MCF 10A (cell line): ENCODE measurements around the gene MAGEC2. TPM values are rescaled to one million over a fixed set of nuclear protein-coding genes. Genes with fewer than 3 reads are reported as not detected.

ENCODE experiments used
- BruUV-seq: library from RNA; stranded (reverse); fragments of 400-500 nt; replicated peaks from 2 replicates; lab custom pipeline; 2021; lab: Mats Ljungman, UMichigan
- CTCF ChIA-PET: fragments of 300-600 bp; sonication (Branson Sonifier 250); formaldehyde crosslinking; extraction: SDS; loops from one replicate; lab custom pipeline; 2021; ENCODE audit warnings: antibody characterized with exemption, inconsistent platforms; lab: Yijun Ruan, JAX
- POLR2A ChIA-PET: fragments of 300-600, 350-650 bp; sonication (Branson Sonifier 250); formaldehyde crosslinking; extraction: SDS; loops from one replicate; lab custom pipeline; 2020; ENCODE audit warnings: antibody characterized with exemption, inconsistent platforms; lab: Yijun Ruan, JAX
- DNase-seq: peaks from one replicate; pipeline ENCODE4 v3.0.0-alpha.2; 2018; ENCODE audit not compliant: unreplicated experiment
- H3K27ac Mint-ChIP-seq: one replicate; pipeline ENCODE4 v1.8.0; 2022; ENCODE audit warnings: mild to moderate bottlenecking, low read depth, mixed read lengths; ENCODE audit not compliant: unreplicated experiment
- H3K27me3 Mint-ChIP-seq: one replicate; pipeline ENCODE4 v1.8.0; 2022; ENCODE audit warnings: mixed read lengths; ENCODE audit not compliant: insufficient read depth, unreplicated experiment
- H3K36me3 Mint-ChIP-seq: one replicate; pipeline ENCODE4 v1.8.0; 2022; ENCODE audit warnings: mild to moderate bottlenecking, moderate library complexity, mixed read lengths; ENCODE audit not compliant: insufficient read depth, unreplicated experiment
- H3K4me1 Mint-ChIP-seq: one replicate; pipeline ENCODE4 v1.8.0; 2022; ENCODE audit warnings: mixed read lengths; ENCODE audit not compliant: insufficient read depth, unreplicated experiment
- H3K4me3 Mint-ChIP-seq: one replicate; pipeline ENCODE4 v1.8.0; 2022; ENCODE audit warnings: mild to moderate bottlenecking, moderate library complexity, mixed read lengths; ENCODE audit not compliant: unreplicated experiment
- H3K9me3 Mint-ChIP-seq: one replicate; pipeline ENCODE4 v1.8.0; 2022; ENCODE audit warnings: mixed read lengths; ENCODE audit not compliant: unreplicated experiment
- CTCF ChIP-seq: fragments of 200-600 bp; IDR thresholded peaks from one replicate; pipeline ENCODE4 v1.8.0; 2022; ENCODE audit warnings: antibody characterized with exemption, mild to moderate bottlenecking; ENCODE audit not compliant: unreplicated experiment
- intact Hi-C: fragments of 100-400 bp; cut with micrococcal nuclease; formaldehyde crosslinking; loops from 2 replicates; pipeline ENCODE4 v1.14.1; 2022
- total RNA-seq: library from RNA; stranded (reverse); gene quantifications from 2 replicates; pipeline ENCODE4 v1.2.3, GENCODE V29; 2022

Gene MAGEC2
- total RNA-seq, 1 experiment from 2014 or later = not detected

- no peaks in the 10 kb centered on the region for H3K27me3 Mint-ChIP-seq
- H3K4me3 Mint-ChIP-seq = no peak overlapping the region
- no TSS peak for BruUV-seq
- H3K9me3 Mint-ChIP-seq = peaks cover under 1% of the 10 kb centered on the region
- ChIA-PET POLR2A (no interaction called here), CTCF (interaction anchor here (0.7 kb wide), 1 partner anchor 1031 kb away, joined by 5 read pairs; no protein-coding TSS in a partner anchor)
- TF ChIP-seq CTCF = no peak
- no peaks in the 10 kb centered on the region for H3K4me1 Mint-ChIP-seq
- intact Hi-C loops = no loop called here
- no peaks in the 10 kb centered on the region for H3K36me3 Mint-ChIP-seq
- no peak overlapping the region for H3K27ac Mint-ChIP-seq
- no peak for DNase-seq
Measured at GRCh38 chrX:142233400-142233799, 28.3 kb upstream of the MAGEC2 start.

GRCh38 chrX:142214081-142214480, 9.0 kb upstream of the MAGEC2 start:
- no peak overlapping the region for H3K4me3 Mint-ChIP-seq
- peak; percentile 34 for DNase-seq
- H3K27ac Mint-ChIP-seq = peak overlapping the region; percentile 60
- ChIA-PET CTCF (interaction anchor here (0.6 to 1.1 kb wide), 2 partner anchors 11 to 1396 kb away, joined by 3 read pairs; no protein-coding TSS in a partner anchor), POLR2A (no interaction called here)
- peaks cover 5% of the 10 kb centered on the region for H3K4me1 Mint-ChIP-seq
- intact Hi-C loops = no loop called here
- no TSS peak for BruUV-seq
- peaks cover 3% of the 10 kb centered on the region for H3K36me3 Mint-ChIP-seq
- TF ChIP-seq CTCF = no peak
- peaks cover 7% of the 10 kb centered on the region for H3K9me3 Mint-ChIP-seq
- H3K27me3 Mint-ChIP-seq = no peaks in the 10 kb centered on the region

GRCh38 chrX:142201113-142201512, 4.0 kb downstream of the MAGEC2 start:
- no peak overlapping the region for H3K27ac Mint-ChIP-seq
- BruUV-seq = no TSS peak
- peaks cover 10% of the 10 kb centered on the region for H3K9me3 Mint-ChIP-seq
- H3K27me3 Mint-ChIP-seq = no peaks in the 10 kb centered on the region
- DNase-seq = peak; percentile 20
- no peak overlapping the region for H3K4me3 Mint-ChIP-seq
- H3K4me1 Mint-ChIP-seq = no peaks in the 10 kb centered on the region
- H3K36me3 Mint-ChIP-seq = no peaks in the 10 kb centered on the region
- no peak for TF ChIP-seq CTCF
- CTCF ChIA-PET = interaction anchor here (0.5 kb wide), 1 partner anchor 39 kb away, joined by 3 read pairs; no protein-coding TSS in a partner anchor
- POLR2A ChIA-PET = no interaction called here
- intact Hi-C loops = no loop called here

- no peak overlapping the region for H3K4me3 Mint-ChIP-seq
- BruUV-seq = no TSS peak
- CTCF ChIA-PET = no interaction called here
- POLR2A ChIA-PET = interaction anchor here (0.7 kb wide), 1 partner anchor 11 kb away, joined by 4 read pairs; no protein-coding TSS in a partner anchor
- intact Hi-C loops = no loop called here
- H3K27me3 Mint-ChIP-seq = no peaks in the 10 kb centered on the region
- no peaks in the 10 kb centered on the region for H3K36me3 Mint-ChIP-seq
- no peak overlapping the region for H3K27ac Mint-ChIP-seq
- peaks cover 8% of the 10 kb centered on the region for H3K9me3 Mint-ChIP-seq
- peaks cover 6% of the 10 kb centered on the region for H3K4me1 Mint-ChIP-seq
- no peak for TF ChIP-seq CTCF
- DNase-seq = peak; percentile 33
Measured at GRCh38 chrX:142186103-142186502, 19.0 kb downstream of the MAGEC2 start.
